Neutrophil (primary cell): ENCODE data around the gene PAMR1.

Experiments
- H3K27ac ChIP-seq: fragments of 200-600 bp; sonication (generic); 2 replicates; pipeline ENCODE4 v1.5.1; 2016; ENCODE audit warnings: mild to moderate bottlenecking, moderate library complexity
- H3K27me3 ChIP-seq: fragments of 200-600 bp; sonication (generic); 2 replicates; pipeline ENCODE4 v1.6.0; 2016; ENCODE audit warnings: mild to moderate bottlenecking
- H3K36me3 ChIP-seq: fragments of 200-600 bp; sonication (generic); 2 replicates; pipeline ENCODE4 v1.5.1; 2017
- H3K4me1 ChIP-seq, 2 experiments: fragments of 200-600 bp in 1 of 2; sonication (generic) in 1 of 2; 1 replicate in 1 of 2; 2 replicates in 1 of 2; pipeline versions ENCODE4 v1.5.1 to v1.6.1; 2013 to 2016; ENCODE audit warnings: low read depth in 1 of 2, low read length in 1 of 2, mild to moderate bottlenecking in 1 of 2, moderate library complexity in 1 of 2; ENCODE audit not compliant: control insufficient read depth in 1 of 2, insufficient read depth in 1 of 2
- H3K4me3 ChIP-seq, 2 experiments: fragments of 200-600 bp in 1 of 2; sonication (generic) in 1 of 2; 1 replicate in 1 of 2; 2 replicates in 1 of 2; pipeline ENCODE4 v1.5.1; 2013 to 2016; ENCODE audit warnings: low read depth in 1 of 2, low read length in 1 of 2, mild to moderate bottlenecking in 1 of 2, moderate library complexity in 1 of 2
- H3K9me3 ChIP-seq: fragments of 200-600 bp; sonication (generic); 2 replicates; pipeline ENCODE4 v1.5.1; 2016
- CTCF ChIP-seq: fragments of 200-600 bp; sonication (generic); IDR thresholded peaks from 2 replicates; pipeline ENCODE4 v1.5.1; 2016; ENCODE audit warnings: antibody characterized with exemption

Gene PAMR1

GRCh38 chr11:35403765-35404387 lies 121.5 kb downstream of the PAMR1 start:
- no peaks in the 10 kb centered on the region for H3K36me3 ChIP-seq
- no peaks in the 10 kb centered on the region for H3K4me1 ChIP-seq
- no peaks in the 10 kb centered on the region for H3K9me3 ChIP-seq
- no peak overlapping the region for H3K27ac ChIP-seq
- no peak for TF ChIP-seq CTCF
- no peak overlapping the region for H3K4me3 ChIP-seq
- H3K27me3 ChIP-seq: peaks cover 35% of the 10 kb centered on the region

- Histone ChIP-seq H3K27ac (no peak overlapping the region), H3K4me3 (no peak overlapping the region), H3K9me3 (no peaks in the 10 kb centered on the region), H3K36me3 (no peaks in the 10 kb centered on the region), H3K27me3 (peaks cover 28% of the 10 kb centered on the region), H3K4me1 (no peaks in the 10 kb centered on the region)
- no peak for TF ChIP-seq CTCF
Measured at GRCh38 chr11:35402751-35403660, 122.4 kb downstream of the PAMR1 start.

GRCh38 chr11:35398881-35399280 lies 126.5 kb downstream of the PAMR1 start:
- TF ChIP-seq CTCF: no peak
- no peaks in the 10 kb centered on the region for H3K36me3 ChIP-seq
- no peak overlapping the region for H3K27ac ChIP-seq
- peaks cover 6% of the 10 kb centered on the region for H3K27me3 ChIP-seq
- H3K9me3 ChIP-seq: no peaks in the 10 kb centered on the region
- H3K4me3 ChIP-seq: no peak overlapping the region
- H3K4me1 ChIP-seq: no peaks in the 10 kb centered on the region

DNA sequence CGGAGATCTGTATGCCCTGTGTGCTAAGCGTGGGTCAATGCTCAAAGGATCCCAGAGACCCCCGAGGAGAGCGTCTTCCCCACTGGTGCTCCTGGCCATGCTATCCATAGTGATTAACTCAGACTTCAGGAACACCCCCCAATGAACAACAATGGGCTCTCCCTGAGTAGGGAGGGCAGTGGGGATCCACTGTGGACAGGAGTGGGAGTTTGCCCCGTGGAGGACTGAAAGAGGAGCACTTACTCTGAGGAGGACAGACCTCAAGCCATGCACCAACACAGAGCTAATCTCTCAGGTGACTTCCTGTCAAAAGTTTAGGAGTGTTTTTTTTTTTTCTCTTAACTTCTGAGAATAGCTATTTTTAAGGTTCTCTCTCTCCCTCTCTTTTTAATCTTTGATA lies 130.5 kb downstream of the PAMR1 start:
- peaks cover 6% of the 10 kb centered on the region for H3K27me3 ChIP-seq
- TF ChIP-seq CTCF: no peak
- H3K4me1 ChIP-seq: peaks cover 3 to 7% of the 10 kb centered on the region in 2 experiments

GRCh38 chr11:35393098-35393497 lies 132.3 kb downstream of the PAMR1 start:
- Histone ChIP-seq H3K4me1 (peaks cover 3 to 7% of the 10 kb centered on the region in 2 experiments), H3K36me3 (no peaks in the 10 kb centered on the region), H3K27ac (no peak overlapping the region), H3K4me3 (no peak overlapping the region), H3K9me3 (no peaks in the 10 kb centered on the region), H3K27me3 (no peaks in the 10 kb centered on the region)
- no peak for TF ChIP-seq CTCF

More for the DNA sequence above, 130.5 kb downstream of the PAMR1 start:
- H3K4me3 ChIP-seq: no peak overlapping the region
- H3K9me3 ChIP-seq: no peaks in the 10 kb centered on the region
- no peak overlapping the region for H3K27ac ChIP-seq
- H3K36me3 ChIP-seq: no peaks in the 10 kb centered on the region
